SK-N-SH treated with all-trans-retinoic acid at 6 μM for 48 hours (cell line): ENCODE data around the gene WWC1.

Source experiments
- ATAC-seq: fragments of 200-7000 bp; cut with Tn5 transposase; 3 replicates; pipeline ENCODE4 v1.9.1; 2020; ENCODE audit warnings: mild to moderate bottlenecking, moderate library complexity
- ARNTL ChIP-seq: fragments of 450-650 bp; formaldehyde crosslinking; IDR thresholded peaks from 2 replicates; pipeline ENCODE4 v1.5.0; 2020; ENCODE audit warnings: low read depth, mild to moderate bottlenecking, moderate library complexity, borderline replicate concordance
- BACH2 ChIP-seq: fragments of 250-450 bp; sonication (Bioruptor Pico); IDR thresholded peaks from 2 replicates; pipeline ENCODE4 v1.9.0; 2021; ENCODE audit warnings: mild to moderate bottlenecking, borderline replicate concordance
- CSDC2 ChIP-seq: fragments of 250-450 bp; sonication (Bioruptor Pico); IDR thresholded peaks from 2 replicates; pipeline ENCODE4 v1.5.0; 2020; ENCODE audit warnings: mild to moderate bottlenecking, moderate library complexity
- ESRRG ChIP-seq: fragments of 250-450 bp; sonication (Bioruptor Pico); IDR thresholded peaks from 2 replicates; pipeline ENCODE4 v1.6.1; 2021; ENCODE audit warnings: mild to moderate bottlenecking
- GLIS3 ChIP-seq: fragments of 250-450 bp; sonication (Bioruptor Pico); IDR thresholded peaks from 2 replicates; pipeline ENCODE4 v1.5.0; 2020; ENCODE audit warnings: mild to moderate bottlenecking, moderate library complexity
- ISL1 ChIP-seq: fragments of 250-450 bp; sonication (Bioruptor Pico); IDR thresholded peaks from 2 replicates; pipeline ENCODE4 v2.1.2; 2022; ENCODE audit warnings: mild to moderate bottlenecking, moderate library complexity
- OSR1 ChIP-seq: fragments of 250-450 bp; sonication (Bioruptor Pico); IDR thresholded peaks from 2 replicates; pipeline ENCODE4 v1.8.0; 2022; ENCODE audit warnings: moderate library complexity, mild to moderate bottlenecking, inconsistent platforms
- PPARA ChIP-seq: fragments of 250-450 bp; sonication (Bioruptor Pico); IDR thresholded peaks from 2 replicates; pipeline ENCODE4 v1.5.0; 2020; ENCODE audit warnings: mild to moderate bottlenecking, borderline replicate concordance
- RARB ChIP-seq: fragments of 250-450 bp; sonication (Bioruptor Pico); IDR thresholded peaks from 2 replicates; pipeline ENCODE4 v1.8.0; 2021; ENCODE audit warnings: mild to moderate bottlenecking, moderate library complexity
- SNAI2 ChIP-seq: fragments of 250-450 bp; sonication (Bioruptor Pico); IDR thresholded peaks from 2 replicates; pipeline ENCODE4 v1.5.0; 2020; ENCODE audit warnings: mild to moderate bottlenecking, moderate library complexity
- TCF4 ChIP-seq: fragments of 250-450 bp; sonication (Bioruptor Pico); IDR thresholded peaks from 2 replicates; pipeline ENCODE4 v1.8.0; 2021; ENCODE audit warnings: mild to moderate bottlenecking, moderate library complexity, borderline replicate concordance
- TOX ChIP-seq: fragments of 250-450 bp; sonication (Bioruptor Pico); IDR thresholded peaks from 2 replicates; pipeline ENCODE4 v1.8.0; 2021; ENCODE audit warnings: mild to moderate bottlenecking, moderate library complexity, borderline replicate concordance
- ZFP3 ChIP-seq: fragments of 250-450 bp; sonication (Bioruptor Pico); IDR thresholded peaks from 2 replicates; pipeline ENCODE4 v1.5.0; 2020; ENCODE audit warnings: mild to moderate bottlenecking, moderate library complexity
- ZFP30 ChIP-seq: fragments of 450-650 bp; formaldehyde crosslinking; IDR thresholded peaks from 2 replicates; pipeline ENCODE4 v1.5.0; 2022; ENCODE audit warnings: mild to moderate bottlenecking, moderate library complexity
- ZNF565 ChIP-seq: fragments of 450-650 bp; formaldehyde crosslinking; conservative IDR thresholded peaks from 2 replicates; pipeline ENCODE4 v1.5.0; 2020; ENCODE audit warnings: low read depth, mild to moderate bottlenecking, moderate library complexity
- ZNF70 ChIP-seq: fragments of 450-650 bp; formaldehyde crosslinking; IDR thresholded peaks from 2 replicates; pipeline ENCODE4 v1.5.0; 2020; ENCODE audit warnings: mild to moderate bottlenecking, moderate library complexity
- ZNF8 ChIP-seq: fragments of 450-650 bp; formaldehyde crosslinking; IDR thresholded peaks from 2 replicates; pipeline ENCODE4 v1.5.0; 2020; ENCODE audit warnings: mild to moderate bottlenecking, moderate library complexity
- TF ChIP-seq, protein P1 (sequence below): fragments of 250-450 bp; sonication (Bioruptor Pico); IDR thresholded peaks from 2 replicates; pipeline ENCODE4 v1.8.0; 2021; ENCODE audit warnings: low read depth, mild to moderate bottlenecking, moderate library complexity, borderline replicate concordance
- TF ChIP-seq, protein P2 (sequence below): fragments of 250-450 bp; sonication (Bioruptor Pico); IDR thresholded peaks from 2 replicates; pipeline ENCODE4 v1.5.1; 2021; ENCODE audit warnings: mild to moderate bottlenecking, moderate library complexity
- TF ChIP-seq, protein P3 (sequence below): fragments of 250-450 bp; sonication (Bioruptor Pico); IDR thresholded peaks from 2 replicates; pipeline ENCODE4 v1.8.0; 2020; ENCODE audit warnings: mild to moderate bottlenecking, moderate library complexity, borderline replicate concordance
- TF ChIP-seq, protein P4 (sequence below): fragments of 250-450 bp; sonication (Bioruptor Pico); IDR thresholded peaks from 2 replicates; pipeline ENCODE4 v1.5.0; 2020; ENCODE audit warnings: mild to moderate bottlenecking, moderate library complexity

Gene WWC1

DNA sequence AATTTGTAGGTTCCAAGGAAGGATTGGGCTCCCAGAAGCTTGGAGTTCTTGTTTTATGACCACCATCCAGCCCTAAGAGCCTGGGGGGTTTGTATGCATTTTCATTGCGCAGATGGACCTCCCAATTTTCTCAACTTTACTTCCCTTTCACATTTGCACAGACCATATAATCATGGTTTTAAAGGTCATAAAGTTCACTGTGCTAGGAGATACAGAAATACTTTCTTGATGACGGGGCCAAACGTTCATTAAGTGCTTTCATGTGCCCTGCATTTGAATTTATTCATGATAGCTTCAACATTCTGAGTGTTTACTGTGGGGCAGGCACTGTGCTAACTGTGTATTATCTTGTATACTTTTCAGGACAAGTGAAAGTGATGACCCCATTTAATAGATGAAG is 51.5 kb downstream of the WWC1 start:
- TF ChIP-seq, protein P1, sequence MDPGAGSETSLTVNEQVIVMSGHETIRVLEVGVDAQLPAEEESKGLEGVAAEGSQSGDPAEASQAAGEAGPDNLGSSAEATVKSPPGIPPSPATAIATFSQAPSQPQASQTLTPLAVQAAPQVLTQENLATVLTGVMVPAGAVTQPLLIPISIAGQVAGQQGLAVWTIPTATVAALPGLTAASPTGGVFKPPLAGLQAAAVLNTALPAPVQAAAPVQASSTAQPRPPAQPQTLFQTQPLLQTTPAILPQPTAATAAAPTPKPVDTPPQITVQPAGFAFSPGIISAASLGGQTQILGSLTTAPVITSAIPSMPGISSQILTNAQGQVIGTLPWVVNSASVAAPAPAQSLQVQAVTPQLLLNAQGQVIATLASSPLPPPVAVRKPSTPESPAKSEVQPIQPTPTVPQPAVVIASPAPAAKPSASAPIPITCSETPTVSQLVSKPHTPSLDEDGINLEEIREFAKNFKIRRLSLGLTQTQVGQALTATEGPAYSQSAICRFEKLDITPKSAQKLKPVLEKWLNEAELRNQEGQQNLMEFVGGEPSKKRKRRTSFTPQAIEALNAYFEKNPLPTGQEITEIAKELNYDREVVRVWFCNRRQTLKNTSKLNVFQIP, result no peak
- no peak for TF ChIP-seq ZNF8
- no peak for TF ChIP-seq ZFP3 (CRISPR knock-in tag)
- TF ChIP-seq PPARA (CRISPR knock-in tag), result no peak
- TF ChIP-seq, protein P2, sequence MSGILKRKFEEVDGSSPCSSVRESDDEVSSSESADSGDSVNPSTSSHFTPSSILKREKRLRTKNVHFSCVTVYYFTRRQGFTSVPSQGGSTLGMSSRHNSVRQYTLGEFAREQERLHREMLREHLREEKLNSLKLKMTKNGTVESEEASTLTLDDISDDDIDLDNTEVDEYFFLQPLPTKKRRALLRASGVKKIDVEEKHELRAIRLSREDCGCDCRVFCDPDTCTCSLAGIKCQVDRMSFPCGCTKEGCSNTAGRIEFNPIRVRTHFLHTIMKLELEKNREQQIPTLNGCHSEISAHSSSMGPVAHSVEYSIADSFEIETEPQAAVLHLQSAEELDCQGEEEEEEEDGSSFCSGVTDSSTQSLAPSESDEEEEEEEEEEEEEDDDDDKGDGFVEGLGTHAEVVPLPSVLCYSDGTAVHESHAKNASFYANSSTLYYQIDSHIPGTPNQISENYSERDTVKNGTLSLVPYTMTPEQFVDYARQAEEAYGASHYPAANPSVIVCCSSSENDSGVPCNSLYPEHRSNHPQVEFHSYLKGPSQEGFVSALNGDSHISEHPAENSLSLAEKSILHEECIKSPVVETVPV (CRISPR knock-in tag), result no peak
- no peak for TF ChIP-seq TOX (CRISPR knock-in tag)
- ATAC-seq, result no peak

DNA sequence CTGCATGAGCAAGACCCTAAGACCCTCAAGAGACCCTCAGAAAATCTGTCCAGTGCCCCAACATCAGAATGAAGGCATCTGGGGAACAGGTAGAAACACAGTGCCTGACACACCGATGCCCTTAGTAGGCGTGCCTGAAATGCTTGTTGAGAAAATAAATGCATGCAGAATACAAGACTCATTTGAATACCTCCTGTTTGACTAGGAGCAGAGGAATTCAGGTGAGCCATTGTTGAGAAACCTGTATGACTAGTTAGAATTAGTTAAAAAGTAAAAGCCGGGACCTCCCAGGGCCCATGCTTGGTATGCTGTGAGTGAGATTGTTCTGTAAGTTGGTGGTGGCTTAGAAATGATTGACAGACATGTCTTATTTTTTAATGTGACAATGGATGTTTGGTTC is 55.0 kb downstream of the WWC1 start:
- ATAC-seq, result no peak
- no peak for TF ChIP-seq TCF4 (CRISPR knock-in tag)
- TF ChIP-seq SNAI2 (CRISPR knock-in tag), result no peak
- TF ChIP-seq, protein P1, result no peak
- TF ChIP-seq, protein P3, sequence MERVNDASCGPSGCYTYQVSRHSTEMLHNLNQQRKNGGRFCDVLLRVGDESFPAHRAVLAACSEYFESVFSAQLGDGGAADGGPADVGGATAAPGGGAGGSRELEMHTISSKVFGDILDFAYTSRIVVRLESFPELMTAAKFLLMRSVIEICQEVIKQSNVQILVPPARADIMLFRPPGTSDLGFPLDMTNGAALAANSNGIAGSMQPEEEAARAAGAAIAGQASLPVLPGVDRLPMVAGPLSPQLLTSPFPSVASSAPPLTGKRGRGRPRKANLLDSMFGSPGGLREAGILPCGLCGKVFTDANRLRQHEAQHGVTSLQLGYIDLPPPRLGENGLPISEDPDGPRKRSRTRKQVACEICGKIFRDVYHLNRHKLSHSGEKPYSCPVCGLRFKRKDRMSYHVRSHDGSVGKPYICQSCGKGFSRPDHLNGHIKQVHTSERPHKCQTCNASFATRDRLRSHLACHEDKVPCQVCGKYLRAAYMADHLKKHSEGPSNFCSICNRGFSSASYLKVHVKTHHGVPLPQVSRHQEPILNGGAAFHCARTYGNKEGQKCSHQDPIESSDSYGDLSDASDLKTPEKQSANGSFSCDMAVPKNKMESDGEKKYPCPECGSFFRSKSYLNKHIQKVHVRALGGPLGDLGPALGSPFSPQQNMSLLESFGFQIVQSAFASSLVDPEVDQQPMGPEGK, result no peak
- TF ChIP-seq GLIS3 (CRISPR knock-in tag), result no peak
- no peak for TF ChIP-seq OSR1 (CRISPR knock-in tag)
- TF ChIP-seq ZNF70 (CRISPR knock-in tag), result no peak
- TF ChIP-seq TOX (CRISPR knock-in tag), result no peak
- TF ChIP-seq RARB (CRISPR knock-in tag), result no peak
- no peak for TF ChIP-seq PPARA (CRISPR knock-in tag)
- no peak for TF ChIP-seq ZNF8
- TF ChIP-seq ZNF565, result no peak
- TF ChIP-seq, protein P4, sequence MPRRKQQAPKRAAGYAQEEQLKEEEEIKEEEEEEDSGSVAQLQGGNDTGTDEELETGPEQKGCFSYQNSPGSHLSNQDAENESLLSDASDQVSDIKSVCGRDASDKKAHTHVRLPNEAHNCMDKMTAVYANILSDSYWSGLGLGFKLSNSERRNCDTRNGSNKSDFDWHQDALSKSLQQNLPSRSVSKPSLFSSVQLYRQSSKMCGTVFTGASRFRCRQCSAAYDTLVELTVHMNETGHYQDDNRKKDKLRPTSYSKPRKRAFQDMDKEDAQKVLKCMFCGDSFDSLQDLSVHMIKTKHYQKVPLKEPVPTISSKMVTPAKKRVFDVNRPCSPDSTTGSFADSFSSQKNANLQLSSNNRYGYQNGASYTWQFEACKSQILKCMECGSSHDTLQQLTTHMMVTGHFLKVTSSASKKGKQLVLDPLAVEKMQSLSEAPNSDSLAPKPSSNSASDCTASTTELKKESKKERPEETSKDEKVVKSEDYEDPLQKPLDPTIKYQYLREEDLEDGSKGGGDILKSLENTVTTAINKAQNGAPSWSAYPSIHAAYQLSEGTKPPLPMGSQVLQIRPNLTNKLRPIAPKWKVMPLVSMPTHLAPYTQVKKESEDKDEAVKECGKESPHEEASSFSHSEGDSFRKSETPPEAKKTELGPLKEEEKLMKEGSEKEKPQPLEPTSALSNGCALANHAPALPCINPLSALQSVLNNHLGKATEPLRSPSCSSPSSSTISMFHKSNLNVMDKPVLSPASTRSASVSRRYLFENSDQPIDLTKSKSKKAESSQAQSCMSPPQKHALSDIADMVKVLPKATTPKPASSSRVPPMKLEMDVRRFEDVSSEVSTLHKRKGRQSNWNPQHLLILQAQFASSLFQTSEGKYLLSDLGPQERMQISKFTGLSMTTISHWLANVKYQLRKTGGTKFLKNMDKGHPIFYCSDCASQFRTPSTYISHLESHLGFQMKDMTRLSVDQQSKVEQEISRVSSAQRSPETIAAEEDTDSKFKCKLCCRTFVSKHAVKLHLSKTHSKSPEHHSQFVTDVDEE (CRISPR knock-in tag), result no peak
- no peak for TF ChIP-seq BACH2
- TF ChIP-seq CSDC2 (CRISPR knock-in tag), result no peak
- TF ChIP-seq ISL1 (CRISPR knock-in tag), result no peak

DNA sequence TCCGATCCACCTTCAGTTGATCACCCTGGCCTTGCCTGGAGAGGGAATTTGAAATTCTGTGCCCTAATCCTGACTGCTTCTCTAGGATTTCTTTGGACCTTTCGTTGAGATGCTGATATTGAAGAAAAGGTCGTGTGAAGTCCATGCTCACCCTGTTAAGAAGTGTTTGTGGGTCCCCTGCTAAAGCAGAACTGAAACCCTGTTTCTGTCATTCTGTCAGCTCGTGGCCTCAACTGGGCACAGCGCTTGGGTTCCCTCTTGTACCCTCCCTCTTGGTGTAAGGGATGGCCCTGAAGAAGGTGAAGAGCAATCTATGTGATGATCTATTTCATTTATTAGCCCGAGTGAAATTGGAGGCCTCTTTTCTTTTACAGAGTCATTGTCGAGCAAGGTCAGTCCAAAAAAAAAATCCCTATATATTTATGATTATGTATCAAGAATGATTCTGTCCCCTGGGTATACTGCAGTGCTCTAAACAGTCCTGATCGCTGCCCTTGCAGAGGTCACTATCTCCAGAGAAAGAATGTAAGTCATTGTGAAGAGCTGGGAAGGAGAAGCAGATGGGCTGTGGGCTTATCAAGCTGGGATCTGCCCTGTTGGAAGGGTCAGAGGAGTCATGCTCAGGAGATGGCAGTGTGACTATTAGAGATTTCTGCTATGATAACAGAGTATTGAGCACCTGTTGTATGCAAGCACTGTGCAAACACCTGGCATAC is 56.1 kb downstream of the WWC1 start:
- no peak for TF ChIP-seq ZNF8
- TF ChIP-seq ESRRG, result no peak
- no peak for TF ChIP-seq ARNTL (CRISPR knock-in tag)
- TF ChIP-seq ZNF70 (CRISPR knock-in tag), result no peak
- no peak for TF ChIP-seq ZFP3 (CRISPR knock-in tag)
- no peak for TF ChIP-seq GLIS3 (CRISPR knock-in tag)
- ATAC-seq, result no peak

DNA sequence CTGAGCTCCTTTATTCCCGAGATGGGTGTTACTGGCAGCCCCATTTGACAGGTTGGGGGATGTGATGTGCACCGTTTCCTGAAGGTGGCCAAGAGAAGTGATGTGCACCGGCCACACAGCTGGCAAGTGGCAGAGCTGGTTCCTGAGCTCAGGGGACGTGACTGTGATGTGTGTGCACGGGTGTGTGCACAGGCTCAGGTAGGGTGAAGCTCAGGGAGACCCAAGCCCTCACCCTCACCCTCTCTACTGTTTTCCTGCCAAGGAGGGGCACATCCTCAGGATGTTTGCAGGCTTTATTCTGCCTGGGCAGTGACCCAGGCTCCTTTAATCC is 56.6 kb downstream of the WWC1 start:
- no peak for ATAC-seq
- no peak for TF ChIP-seq ZNF70 (CRISPR knock-in tag)
- TF ChIP-seq BACH2, result no peak
- no peak for TF ChIP-seq ESRRG
- no peak for TF ChIP-seq RARB (CRISPR knock-in tag)
- TF ChIP-seq TOX (CRISPR knock-in tag), result no peak
- TF ChIP-seq GLIS3 (CRISPR knock-in tag), result no peak
- TF ChIP-seq, protein P1, result no peak
- TF ChIP-seq ZFP30 (CRISPR knock-in tag), result no peak
- TF ChIP-seq CSDC2 (CRISPR knock-in tag), result no peak
- TF ChIP-seq TCF4 (CRISPR knock-in tag), result no peak
- no peak for TF ChIP-seq ARNTL (CRISPR knock-in tag)
- TF ChIP-seq ZNF8, result no peak
